Testis (tissue), 3 donors: Measurements from ENCODE around the gene IRGC. TPM values are rescaled to one million over a fixed set of nuclear protein-coding genes. Genes with fewer than 3 reads are reported as not detected.
A peak's percentile ranks its signal among the peaks of the same experiment; 100 is the strongest.

ENCODE experiments used
- DNase-seq: peaks from one replicate; pipeline ENCODE4 v3.0.0-alpha.2; 2019
- H3K27ac ChIP-seq, 2 donors: fragments of 200-600 bp; sonication (generic); one replicate each; pipeline ENCODE4 v1.5.1; 2019
- H3K27me3 ChIP-seq: fragments of 200-600 bp; sonication (generic); one replicate; pipeline ENCODE4 v1.5.1; 2019
- H3K36me3 ChIP-seq: fragments of 200-600 bp; sonication (generic); one replicate; pipeline ENCODE4 v1.5.1; 2017; ENCODE audit warnings: low read depth; ENCODE audit errors: missing control alignments
- H3K4me1 ChIP-seq: fragments of 200-600 bp; sonication (generic); one replicate; pipeline ENCODE4 v1.5.1; 2019
- H3K4me3 ChIP-seq, 2 donors: fragments of 200-600 bp; sonication (generic); one replicate each; pipeline ENCODE4 v1.5.1; 2017 to 2019
- H3K9me3 ChIP-seq: fragments of 200-600 bp; sonication (generic); one replicate; pipeline ENCODE4 v1.5.1; 2017
- POLR2A ChIP-seq: fragments of 450-650 bp; IDR thresholded peaks from one replicate; pipeline ENCODE4 v1.6.1; 2017; ENCODE audit warnings: antibody characterized with exemption, mild to moderate bottlenecking, moderate library complexity
- WGBS, 2 donors: methylation state at CpG; one replicate each; pipeline ENCODE4 v1.1.5; 2018; 5-methylcytosine and 5-hydroxymethylcytosine counted together
- intact Hi-C: fragments of 100-400 bp; cut with DNase I; formaldehyde crosslinking; loops from one replicate; pipeline ENCODE4 v1.15.1; 2023; ENCODE audit warnings: low total_unique reads
- polyA plus RNA-seq: library from polyadenylated mRNA; stranded (reverse); fragments of 350-450 nt; fragmentation: Illumina TruSeq; extraction: RNeasy Lipid Tissue Mini Kit (QIAGEN cat#74804); gene quantifications from one replicate; pipeline ENCODE4 v1.2.3, GENCODE V29; 2014; ENCODE audit warnings: low read depth, low replicate concordance; ENCODE audit not compliant: insufficient read depth
- total RNA-seq, 2 donors: library from RNA; depleted of rRNA; stranded (reverse); fragments of >200 nt; gene quantifications; one replicate each; pipeline ENCODE4 v1.2.3, GENCODE V29; 2016
- TF ChIP-seq, protein P1 (sequence below), 3 experiments: fragments of 450-650 bp in 2 of 3; fragments of 200-600 bp in 1 of 3; sonication (generic) in 1 of 3; IDR thresholded peaks; one replicate each; pipeline ENCODE4 v1.5.1; 2016 to 2019; ENCODE audit warnings: antibody characterized with exemption in 3 of 3, mild to moderate bottlenecking in 2 of 3, moderate library complexity in 1 of 3

IRGC gene
- total and polyA plus RNA-seq, 3 donors from 2014 or later = 97.4 to 218 (median 167) TPM

DNA sequence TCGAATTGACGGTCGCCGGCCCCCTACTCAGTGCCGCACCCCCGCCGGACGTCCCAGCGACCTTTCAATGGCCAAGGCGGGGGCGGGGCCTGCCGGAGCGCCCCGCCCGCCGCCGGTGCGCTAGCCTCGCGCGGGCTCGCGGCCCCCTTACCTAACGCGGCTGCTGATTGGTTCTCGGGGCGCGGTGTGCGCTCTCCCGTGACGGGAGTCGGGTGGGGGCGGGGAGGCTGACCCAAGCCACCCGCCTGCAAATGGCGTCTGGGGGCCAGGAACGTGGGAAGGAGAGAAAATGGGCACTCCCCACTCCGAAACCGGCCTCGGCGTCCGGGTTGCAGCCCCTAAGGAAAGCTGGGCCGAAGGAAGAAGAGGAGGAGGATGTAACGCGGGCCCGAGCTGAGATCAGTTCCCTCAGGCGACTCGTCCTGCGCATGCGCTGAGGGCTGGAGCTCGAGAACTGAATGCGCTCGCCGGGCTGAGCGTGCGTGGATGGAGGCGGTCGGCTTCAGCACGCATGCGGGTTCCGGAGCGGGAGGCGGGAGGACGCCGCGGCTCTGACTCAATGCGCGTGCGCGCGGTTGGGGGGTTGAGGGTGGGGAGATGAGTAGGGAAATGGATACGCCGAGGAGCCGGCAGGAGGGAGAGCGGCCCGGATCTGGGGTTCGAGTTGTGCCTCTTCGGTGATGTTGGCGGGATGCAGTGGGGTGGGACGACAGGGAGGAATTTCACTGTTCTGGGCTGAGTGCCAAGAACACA lies 38.8 kb downstream of the IRGC start, which contains the start of gene SMG9:
Gene SMG9, minus strand, starts transcription at position 460 of the 753 bp plus-strand sequence. CDS start 4,221 bp downstream, outside the sequence.
- Histone ChIP-seq H3K4me1 (peaks cover 9% of the 10 kb centered on the region), H3K36me3 (no peaks in the 10 kb centered on the region), H3K27ac (peak within 1 kb of the TSS; percentile 96 to 97), H3K9me3 (no peaks in the 10 kb centered on the region), H3K27me3 (no peaks in the 10 kb centered on the region), H3K4me3 (peak within 1 kb of the TSS; percentile 61 to 90)
- intact Hi-C loops = no loop called here
- WGBS, 2 donors = 0 to 1% methylated on average over 28 to 79 of the region's 79 CpGs
- DNase-seq = peak; percentile 96
- TF ChIP-seq, protein P1, sequence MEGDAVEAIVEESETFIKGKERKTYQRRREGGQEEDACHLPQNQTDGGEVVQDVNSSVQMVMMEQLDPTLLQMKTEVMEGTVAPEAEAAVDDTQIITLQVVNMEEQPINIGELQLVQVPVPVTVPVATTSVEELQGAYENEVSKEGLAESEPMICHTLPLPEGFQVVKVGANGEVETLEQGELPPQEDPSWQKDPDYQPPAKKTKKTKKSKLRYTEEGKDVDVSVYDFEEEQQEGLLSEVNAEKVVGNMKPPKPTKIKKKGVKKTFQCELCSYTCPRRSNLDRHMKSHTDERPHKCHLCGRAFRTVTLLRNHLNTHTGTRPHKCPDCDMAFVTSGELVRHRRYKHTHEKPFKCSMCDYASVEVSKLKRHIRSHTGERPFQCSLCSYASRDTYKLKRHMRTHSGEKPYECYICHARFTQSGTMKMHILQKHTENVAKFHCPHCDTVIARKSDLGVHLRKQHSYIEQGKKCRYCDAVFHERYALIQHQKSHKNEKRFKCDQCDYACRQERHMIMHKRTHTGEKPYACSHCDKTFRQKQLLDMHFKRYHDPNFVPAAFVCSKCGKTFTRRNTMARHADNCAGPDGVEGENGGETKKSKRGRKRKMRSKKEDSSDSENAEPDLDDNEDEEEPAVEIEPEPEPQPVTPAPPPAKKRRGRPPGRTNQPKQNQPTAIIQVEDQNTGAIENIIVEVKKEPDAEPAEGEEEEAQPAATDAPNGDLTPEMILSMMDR (IDR thresholded peaks at IDR 0.05) = no peak
- TF ChIP-seq POLR2A = peak; percentile 37

DNA sequence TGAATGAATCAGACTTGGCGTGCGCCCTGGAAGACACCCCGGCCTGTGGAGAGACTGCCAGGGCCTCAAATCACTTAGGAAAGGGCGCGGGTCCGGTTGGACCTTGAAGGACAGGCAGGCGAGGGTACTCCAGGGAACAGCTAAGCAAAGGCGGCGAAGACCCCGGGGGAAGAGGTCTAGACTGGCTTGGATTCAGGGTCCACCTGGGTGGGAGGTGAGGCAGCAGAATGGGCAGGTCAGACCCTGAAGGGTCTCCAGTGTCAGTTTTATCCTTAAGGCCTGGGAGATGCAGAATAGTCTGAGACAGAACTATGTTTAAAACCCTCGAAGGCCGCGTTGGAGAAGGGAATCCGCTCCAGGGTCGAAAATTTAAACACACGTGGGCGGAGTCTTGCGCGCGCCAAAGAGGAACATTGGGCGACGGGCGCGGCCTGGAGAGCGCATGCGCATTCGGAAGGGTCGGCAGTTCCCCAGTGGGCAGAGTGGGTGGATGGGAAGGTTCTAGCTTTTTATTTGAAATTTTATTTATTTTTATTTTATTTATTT lies 39.5 kb downstream of the IRGC start:
- Histone ChIP-seq H3K9me3 (no peaks in the 10 kb centered on the region), H3K27me3 (no peaks in the 10 kb centered on the region), H3K4me1 (peaks cover 9% of the 10 kb centered on the region), H3K27ac (peak overlapping the region; percentile 96 to 97), H3K4me3 (peak overlapping the region; percentile 61 to 90), H3K36me3 (no peaks in the 10 kb centered on the region)
- peak; percentile 85 for DNase-seq
- intact Hi-C loops = no loop called here
- TF ChIP-seq POLR2A = no peak
- WGBS, 2 donors = 1% methylated on average over 28 of the region's 28 CpGs

DNA sequence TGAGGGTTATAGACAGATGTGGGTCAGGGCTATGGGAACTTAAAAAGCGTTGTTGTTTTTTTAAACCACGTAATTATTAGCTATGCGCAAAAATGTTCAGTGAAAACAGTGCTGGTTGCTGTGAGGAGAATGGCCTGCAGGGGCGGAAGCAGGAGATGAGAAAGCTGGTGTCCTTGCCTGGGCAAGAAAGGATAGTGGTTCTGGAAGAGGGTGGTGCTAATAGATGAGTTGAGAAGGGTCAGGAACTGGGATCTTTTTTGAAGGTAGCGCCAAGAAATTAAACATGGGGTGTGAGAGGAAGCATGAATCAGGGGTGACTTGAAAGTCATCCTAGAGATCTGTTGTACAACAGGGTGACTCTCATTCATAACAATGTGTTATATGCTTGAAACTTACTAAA lies 43.6 kb downstream of the IRGC start:
- intact Hi-C loops = no loop called here
- Histone ChIP-seq H3K9me3 (no peaks in the 10 kb centered on the region), H3K4me3 (no peak overlapping the region), H3K27me3 (no peaks in the 10 kb centered on the region), H3K36me3 (no peaks in the 10 kb centered on the region), H3K4me1 (no peaks in the 10 kb centered on the region), H3K27ac (no peak overlapping the region)
- TF ChIP-seq POLR2A = no peak
- TF ChIP-seq, protein P1 (IDR thresholded peaks at IDR 0.05) = no peak
- 77 to 79% methylated on average over 5 of the region's 5 CpGs for WGBS, 2 donors
- no peak for DNase-seq

DNA sequence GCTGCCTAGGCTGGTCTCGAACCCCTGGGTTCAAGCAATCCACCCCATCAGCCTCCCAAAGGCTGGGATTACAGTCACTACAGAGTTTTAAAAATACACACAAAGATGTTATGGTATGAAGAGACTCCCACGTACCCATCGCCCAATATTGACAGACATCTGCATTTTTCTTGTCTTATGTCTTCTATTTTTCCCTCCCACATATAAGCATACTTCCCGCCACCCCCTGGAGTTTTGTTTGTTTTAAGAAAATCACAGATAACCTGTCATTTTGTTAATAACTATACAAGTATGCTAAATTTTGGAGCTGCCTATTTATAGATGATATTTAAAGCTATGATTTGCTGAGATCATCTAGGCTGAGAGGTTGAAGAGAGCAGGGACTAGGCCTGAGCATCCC lies 45.1 kb downstream of the IRGC start:
- TF ChIP-seq POLR2A = no peak
- TF ChIP-seq, protein P1 (IDR thresholded peaks at IDR 0.05) = no peak
- Histone ChIP-seq H3K4me1 (no peaks in the 10 kb centered on the region), H3K9me3 (no peaks in the 10 kb centered on the region), H3K27ac (no peak overlapping the region), H3K36me3 (no peaks in the 10 kb centered on the region), H3K27me3 (no peaks in the 10 kb centered on the region), H3K4me3 (no peak overlapping the region)
- intact Hi-C loops = loop anchor here (10.0 kb wide), 1 partner anchor 86 kb away; the partner anchor contains the start of gene PLAUR
- DNase-seq = no peak
- 88 to 90% methylated on average over 4 of the region's 4 CpGs for WGBS, 2 donors

DNA sequence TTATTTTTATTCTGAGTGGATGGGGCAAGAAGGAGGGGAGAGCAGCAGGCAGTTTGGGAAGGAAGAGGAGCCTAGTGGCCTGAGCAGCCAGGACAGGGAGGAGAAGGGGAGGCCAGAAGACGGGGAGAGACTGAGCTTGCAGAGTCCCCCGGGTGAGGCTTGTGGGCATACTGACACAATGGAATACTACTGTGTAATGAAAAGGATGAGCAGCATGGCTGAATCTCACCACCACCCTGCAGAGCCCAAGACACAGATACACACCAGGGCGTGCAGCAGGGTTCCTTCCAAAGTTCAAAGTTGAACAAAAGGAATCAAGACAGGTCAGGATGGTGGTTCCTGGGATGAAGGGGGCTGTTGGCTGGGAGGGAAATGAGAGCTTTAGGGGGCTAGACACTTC lies 46.9 kb downstream of the IRGC start:
- Histone ChIP-seq H3K9me3 (no peaks in the 10 kb centered on the region), H3K4me1 (no peaks in the 10 kb centered on the region), H3K27ac (no peak overlapping the region), H3K36me3 (no peaks in the 10 kb centered on the region), H3K27me3 (no peaks in the 10 kb centered on the region), H3K4me3 (no peak overlapping the region)
- DNase-seq = no peak
- TF ChIP-seq POLR2A = no peak
- TF ChIP-seq, protein P1 (IDR thresholded peaks at IDR 0.05) = no peak
- 75 to 86% methylated on average over 3 of the region's 3 CpGs for WGBS, 2 donors
- intact Hi-C loops = loop anchor here (10.0 kb wide), 1 partner anchor 88 kb away; the partner anchor contains the start of gene PLAUR
